HepG2 (cell line): ENCODE results near the gene FAS. TPM values are rescaled to one million over a fixed set of nuclear protein-coding genes. Genes with fewer than 3 reads are reported as not detected.

Source experiments
- ATAC-seq: fragments of 200-7000 bp; cut with Tn5 transposase; 3 replicates; pipeline ENCODE4 v1.9.1; 2020; ENCODE audit warnings: mild to moderate bottlenecking, moderate library complexity
- BruUV-seq: library from RNA; stranded (reverse); fragments of 400-500 nt; replicated peaks from 2 replicates; lab custom pipeline; 2021; lab: Mats Ljungman, UMichigan
- CTCF ChIA-PET: fragments of 300-600 bp; formaldehyde crosslinking; extraction: SDS; loops from one replicate; lab custom pipeline; 2021; ENCODE audit warnings: low total read pairs, inconsistent platforms, low intra/inter-chr PET ratio; lab: Yijun Ruan, JAX
- POLR2A ChIA-PET: fragments of 350-600 bp; sonication (Branson Sonifier 250); formaldehyde crosslinking; loops from one replicate; lab custom pipeline; 2020; ENCODE audit warnings: antibody characterized with exemption, inconsistent platforms; lab: Yijun Ruan, JAX
- DNase-seq: peaks from one replicate; pipeline ENCODE4 v3.0.0-alpha.2; 2015; ENCODE audit warnings: low spot score
- FAIRE-seq: peaks from 3 replicates; lab custom pipeline; 2011; peaks lifted over from hg19 to GRCh38; lab: Jason Lieb, UNC
- H2AFZ ChIP-seq: one replicate; pipeline ENCODE4 v1.6.1; 2011; ENCODE audit warnings: low read length, inconsistent platforms
- H3K27ac ChIP-seq: fragments of 300-600 bp; 3 replicates; pipeline ENCODE4 v1.8.0; 2011; ENCODE audit warnings: mixed run types, mild to moderate bottlenecking, mixed read lengths, low read length, inconsistent platforms; ENCODE audit not compliant: insufficient read depth; ENCODE audit errors: extremely low read length
- H3K27me3 ChIP-seq, 2 experiments: fragments of 200-600 bp in 1 of 2; 2 replicates in 1 of 2; 3 replicates in 1 of 2; pipeline versions ENCODE4 v1.6.0 to v1.8.0; 2011; ENCODE audit warnings: low read length in 2 of 2, mild to moderate bottlenecking in 2 of 2, moderate library complexity in 2 of 2, inconsistent platforms in 1 of 2; ENCODE audit not compliant: insufficient read depth in 2 of 2, control insufficient read depth in 1 of 2
- H3K36me3 ChIP-seq, 2 experiments: fragments of 200-600 bp in 1 of 2; replicated peaks in 1 of 2; 2 replicates in 1 of 2; 3 replicates in 1 of 2; pipeline versions ENCODE4 v1.5.1 to v1.8.0; 2011; ENCODE audit warnings: low read length in 2 of 2, inconsistent platforms in 1 of 2; ENCODE audit not compliant: insufficient read depth in 2 of 2, control insufficient read depth in 1 of 2
- H3K4me1 ChIP-seq: 2 replicates; pipeline ENCODE4 v1.5.1; 2012; ENCODE audit warnings: low read length, inconsistent platforms; ENCODE audit not compliant: insufficient read depth
- H3K4me2 ChIP-seq: 2 replicates; pipeline ENCODE4 v1.6.0; 2011; ENCODE audit warnings: low read depth, low read length, inconsistent platforms
- H3K4me3 ChIP-seq, 3 experiments: fragments of 200-600 bp in 1 of 3; sonication (generic), shearing (Covaris generic) in 1 of 3; replicated peaks in 1 of 3; 2 replicates each; pipeline ENCODE4 v1.5.1; 2011 to 2016; ENCODE audit warnings: low read length in 3 of 3, inconsistent platforms in 2 of 3, low read depth in 2 of 3, mild to moderate bottlenecking in 2 of 3, control low read depth in 1 of 3, mixed read lengths in 1 of 3; ENCODE audit not compliant: insufficient read depth in 1 of 3
- H3K79me2 ChIP-seq: one replicate; pipeline ENCODE4 v1.6.1; 2011; ENCODE audit warnings: low read length, inconsistent platforms; ENCODE audit not compliant: insufficient read depth
- H3K9ac ChIP-seq: 2 replicates; pipeline ENCODE4 v1.6.0; 2011; ENCODE audit warnings: mild to moderate bottlenecking, low read depth, low read length, inconsistent platforms; ENCODE audit not compliant: insufficient read depth
- H3K9me3 ChIP-seq: 2 replicates; pipeline ENCODE4 v1.5.1; 2012; ENCODE audit warnings: mild to moderate bottlenecking, low read length
- H4K20me1 ChIP-seq: 2 replicates; pipeline ENCODE4 v1.6.0; 2011; ENCODE audit warnings: inconsistent platforms, mild to moderate bottlenecking, low read length, moderate library complexity; ENCODE audit not compliant: insufficient read depth
- DPF2 ChIP-seq: sonication (generic); formaldehyde crosslinking; IDR thresholded peaks from 2 replicates; pipeline ENCODE4 v1.4.0; 2020; ENCODE audit warnings: mild to moderate bottlenecking, low read depth, missing genetic modification reagents, borderline replicate concordance
- DR1 ChIP-seq: sonication (generic); formaldehyde crosslinking; IDR thresholded peaks from 2 replicates; pipeline ENCODE4 v1.8.0; 2021; ENCODE audit warnings: mild to moderate bottlenecking, missing genetic modification reagents, inconsistent platforms
- HMG20B ChIP-seq: conservative IDR thresholded peaks from 2 replicates; pipeline ENCODE4 v1.6.1; 2016; ENCODE audit warnings: missing genetic modification reagents, missing compliant biosample characterization
- KDM5B ChIP-seq: sonication (generic); formaldehyde crosslinking; IDR thresholded peaks from 2 replicates; pipeline ENCODE4 v1.4.0; 2020; ENCODE audit warnings: missing genetic modification reagents, mild to moderate bottlenecking, borderline replicate concordance
- KDM6A ChIP-seq: IDR thresholded peaks from 2 replicates; pipeline ENCODE4 v1.6.1; 2016; ENCODE audit warnings: low read depth
- MYC ChIP-seq: sonication (generic); formaldehyde crosslinking; IDR thresholded peaks from 2 replicates; pipeline ENCODE4 v1.9.0; 2021; ENCODE audit warnings: missing genetic modification reagents, borderline replicate concordance
- POLR2AphosphoS2 ChIP-seq: IDR thresholded peaks from 2 replicates; pipeline ENCODE4 v1.6.1; 2011; ENCODE audit warnings: low read depth, low read length, improper control_type of control experiment
- RFXAP ChIP-seq: sonication (generic); formaldehyde crosslinking; IDR thresholded peaks from 2 replicates; pipeline ENCODE4 v1.4.0; 2020; ENCODE audit warnings: missing genetic modification reagents, borderline replicate concordance
- SALL2 ChIP-seq: sonication (generic); formaldehyde crosslinking; IDR thresholded peaks from 2 replicates; pipeline ENCODE4 v1.8.1; 2023; ENCODE audit warnings: mild to moderate bottlenecking, missing genetic modification reagents, inconsistent platforms
- THAP11 ChIP-seq: IDR thresholded peaks from 2 replicates; pipeline ENCODE4 v1.6.1; 2016; ENCODE audit warnings: missing biosample characterization, missing genetic modification reagents
- ZNF20 ChIP-seq: sonication (generic); formaldehyde crosslinking; IDR thresholded peaks from 2 replicates; pipeline ENCODE4 v1.4.0; 2020; ENCODE audit warnings: mild to moderate bottlenecking, moderate library complexity, missing genetic modification reagents
- ZNF274 ChIP-seq: sonication (generic); formaldehyde crosslinking; IDR thresholded peaks from 2 replicates; pipeline ENCODE4 v1.5.1; 2020; ENCODE audit warnings: mild to moderate bottlenecking, missing genetic modification reagents
- ZNF549 ChIP-seq: sonication (generic); formaldehyde crosslinking; IDR thresholded peaks from 2 replicates; pipeline ENCODE4 v1.5.0; 2020; ENCODE audit warnings: missing genetic modification reagents
- ZNF552 ChIP-seq: sonication (generic); formaldehyde crosslinking; IDR thresholded peaks from 2 replicates; pipeline ENCODE4 v1.9.0; 2022; ENCODE audit warnings: missing genetic modification reagents, mild to moderate bottlenecking, borderline replicate concordance
- ZNF703 ChIP-seq: sonication (generic); formaldehyde crosslinking; IDR thresholded peaks from 2 replicates; pipeline ENCODE4 v1.5.1; 2020; ENCODE audit warnings: missing genetic modification reagents, mild to moderate bottlenecking, moderate library complexity, borderline replicate concordance
- ZNF879 ChIP-seq: sonication (generic); formaldehyde crosslinking; IDR thresholded peaks from 2 replicates; pipeline ENCODE4 v1.8.1; 2023; ENCODE audit warnings: missing genetic modification reagents
- WGBS: methylation state at CpG from one replicate; pipeline ENCODE4 v1.1.6; 2017; ENCODE audit warnings: low lambda C conversion rate; 5-methylcytosine and 5-hydroxymethylcytosine counted together
- in situ Hi-C: cut with HindIII; loops from 2 replicates; pipeline ENCODE4 v1.10.0; 2017; ENCODE audit warnings: low pct_unique_long_range_greater_than_20kb; ENCODE audit not compliant: extremely low pct_ligation_motif_present
- intact Hi-C: fragments of 100-400 bp; cut with micrococcal nuclease; formaldehyde crosslinking; loops from one replicate; pipeline ENCODE4 v1.10.0; 2022; ENCODE audit not compliant: unreplicated experiment
- polyA plus RNA-seq, 8 experiments: library from polyadenylated mRNA; depleted of rRNA in 3 of 8; stranded (reverse) in 7 of 8; unstranded in 1 of 8; fragments of >200 nt; fragmentation: Illumina TruSeq in 4 of 8; extraction: Trizol in 4 of 8; gene quantifications; 2 replicates each; pipeline versions ENCODE4 v1.2.1 to v1.2.3, GENCODE V29; 2011 to 2016; ENCODE audit warnings: low read depth in 4 of 8, missing spikeins in 1 of 8, mixed read lengths in 1 of 8; ENCODE audit not compliant: insufficient read depth in 1 of 8
- total RNA-seq, 5 experiments: library from RNA; depleted of rRNA; stranded (reverse); fragments of >200 nt; fragmentation: Illumina TruSeq; extraction: Trizol; gene quantifications; 2 replicates each; pipeline ENCODE4 v1.2.3, GENCODE V29; 2016; ENCODE audit warnings: low read depth in 1 of 5
- TF ChIP-seq, protein P1 (sequence below): sonication (generic); formaldehyde crosslinking; conservative IDR thresholded peaks from 2 replicates; pipeline ENCODE4 v1.8.0; 2022; ENCODE audit warnings: mild to moderate bottlenecking, moderate library complexity, missing genetic modification reagents
- TF ChIP-seq, protein P2 (sequence below): sonication (generic); formaldehyde crosslinking; IDR thresholded peaks from 2 replicates; pipeline ENCODE4 v1.4.0; 2020; ENCODE audit warnings: low read depth, missing genetic modification reagents
- TF ChIP-seq, protein P3 (sequence below): IDR thresholded peaks from 2 replicates; pipeline ENCODE4 v1.6.1; 2016; ENCODE audit warnings: missing genetic modification reagents, missing compliant biosample characterization

FAS gene
- total and polyA plus RNA-seq, 2 of the 13 experiments (the other 11 are each of a cell fraction or from before 2014, with no cell fraction given): 5.9 to 17.9 TPM

DNA sequence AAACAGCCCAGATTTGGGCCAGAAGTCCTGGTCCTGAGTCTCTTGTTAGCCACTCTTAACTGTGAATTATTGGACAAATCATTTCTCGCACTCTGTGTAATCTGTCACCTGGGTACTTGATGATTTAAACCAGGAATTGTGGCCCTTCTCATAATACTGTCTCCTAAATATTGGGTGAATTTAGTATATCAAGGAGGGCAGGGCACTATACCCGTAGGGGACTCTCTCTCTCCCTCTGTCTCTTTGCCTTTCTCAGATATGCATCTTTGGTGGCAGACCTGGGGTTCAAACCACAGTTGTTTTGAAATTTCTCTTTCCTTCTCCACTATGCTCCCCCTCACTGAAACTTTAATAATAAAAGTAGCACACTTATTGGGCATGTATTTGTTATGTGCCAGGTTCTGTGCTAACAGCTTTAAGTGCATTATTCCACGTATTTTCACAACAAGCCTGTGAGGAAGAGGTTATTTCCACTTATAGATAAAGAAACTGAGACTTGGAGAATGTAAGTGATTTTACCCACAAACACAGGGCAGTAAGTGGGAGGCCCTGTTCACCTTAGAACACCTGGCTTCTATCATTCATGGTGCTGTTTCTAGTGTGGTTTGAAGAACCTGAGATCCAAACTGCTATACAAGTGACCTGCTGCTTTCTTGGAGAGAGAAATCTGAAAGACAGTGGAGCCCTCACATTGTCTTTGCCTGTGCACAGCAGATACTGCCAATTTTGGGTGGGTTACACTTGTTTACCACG, 11.8 kb downstream of the FAS start:
- in situ Hi-C loops (no loop called here), intact Hi-C loops (no loop called here)
- BruUV-seq: no TSS peak
- ChIA-PET POLR2A (no interaction called here), CTCF (no interaction called here)
- Histone ChIP-seq H3K27ac (no peak overlapping the region), H3K4me2 (no peak overlapping the region), H2AFZ (no peak overlapping the region), H3K9me3 (no peaks in the 10 kb centered on the region), H3K36me3 (peaks cover 0 to 7% of the 10 kb centered on the region in 2 experiments; a peak in 1 of 5 replicates), H4K20me1 (no peaks in the 10 kb centered on the region), H3K4me3 (no peak overlapping the region), H3K79me2 (no peaks in the 10 kb centered on the region), H3K4me1 (no peaks in the 10 kb centered on the region), H3K27me3 (no peaks in the 10 kb centered on the region), H3K9ac (no peak overlapping the region)
- 93% methylated on average over 4 of the region's 4 CpGs for WGBS
- TF ChIP-seq POLR2AphosphoS2 (no peak), KDM6A (CRISPR knock-in tag) (no peak), ZNF703 (CRISPR knock-in tag) (no peak), RFXAP (CRISPR knock-in tag) (no peak), ZNF274 (no peak), SALL2 (CRISPR knock-in tag) (no peak), ZNF20 (CRISPR knock-in tag) (no peak), KDM5B (no peak), DPF2 (no peak), HMG20B (CRISPR knock-in tag) (no peak), THAP11 (no peak), MYC (CRISPR knock-in tag) (no peak), ZNF879 (CRISPR knock-in tag) (no peak), ZNF552 (CRISPR knock-in tag) (no peak), DR1 (CRISPR knock-in tag) (no peak), ZNF549 (CRISPR knock-in tag) (no peak)
- TF ChIP-seq, protein P1, sequence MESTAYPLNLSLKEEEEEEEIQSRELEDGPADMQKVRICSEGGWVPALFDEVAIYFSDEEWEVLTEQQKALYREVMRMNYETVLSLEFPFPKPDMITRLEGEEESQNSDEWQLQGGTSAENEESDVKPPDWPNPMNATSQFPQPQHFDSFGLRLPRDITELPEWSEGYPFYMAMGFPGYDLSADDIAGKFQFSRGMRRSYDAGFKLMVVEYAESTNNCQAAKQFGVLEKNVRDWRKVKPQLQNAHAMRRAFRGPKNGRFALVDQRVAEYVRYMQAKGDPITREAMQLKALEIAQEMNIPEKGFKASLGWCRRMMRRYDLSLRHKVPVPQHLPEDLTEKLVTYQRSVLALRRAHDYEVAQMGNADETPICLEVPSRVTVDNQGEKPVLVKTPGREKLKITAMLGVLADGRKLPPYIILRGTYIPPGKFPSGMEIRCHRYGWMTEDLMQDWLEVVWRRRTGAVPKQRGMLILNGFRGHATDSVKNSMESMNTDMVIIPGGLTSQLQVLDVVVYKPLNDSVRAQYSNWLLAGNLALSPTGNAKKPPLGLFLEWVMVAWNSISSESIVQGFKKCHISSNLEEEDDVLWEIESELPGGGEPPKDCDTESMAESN: no peak
- TF ChIP-seq, protein P2, sequence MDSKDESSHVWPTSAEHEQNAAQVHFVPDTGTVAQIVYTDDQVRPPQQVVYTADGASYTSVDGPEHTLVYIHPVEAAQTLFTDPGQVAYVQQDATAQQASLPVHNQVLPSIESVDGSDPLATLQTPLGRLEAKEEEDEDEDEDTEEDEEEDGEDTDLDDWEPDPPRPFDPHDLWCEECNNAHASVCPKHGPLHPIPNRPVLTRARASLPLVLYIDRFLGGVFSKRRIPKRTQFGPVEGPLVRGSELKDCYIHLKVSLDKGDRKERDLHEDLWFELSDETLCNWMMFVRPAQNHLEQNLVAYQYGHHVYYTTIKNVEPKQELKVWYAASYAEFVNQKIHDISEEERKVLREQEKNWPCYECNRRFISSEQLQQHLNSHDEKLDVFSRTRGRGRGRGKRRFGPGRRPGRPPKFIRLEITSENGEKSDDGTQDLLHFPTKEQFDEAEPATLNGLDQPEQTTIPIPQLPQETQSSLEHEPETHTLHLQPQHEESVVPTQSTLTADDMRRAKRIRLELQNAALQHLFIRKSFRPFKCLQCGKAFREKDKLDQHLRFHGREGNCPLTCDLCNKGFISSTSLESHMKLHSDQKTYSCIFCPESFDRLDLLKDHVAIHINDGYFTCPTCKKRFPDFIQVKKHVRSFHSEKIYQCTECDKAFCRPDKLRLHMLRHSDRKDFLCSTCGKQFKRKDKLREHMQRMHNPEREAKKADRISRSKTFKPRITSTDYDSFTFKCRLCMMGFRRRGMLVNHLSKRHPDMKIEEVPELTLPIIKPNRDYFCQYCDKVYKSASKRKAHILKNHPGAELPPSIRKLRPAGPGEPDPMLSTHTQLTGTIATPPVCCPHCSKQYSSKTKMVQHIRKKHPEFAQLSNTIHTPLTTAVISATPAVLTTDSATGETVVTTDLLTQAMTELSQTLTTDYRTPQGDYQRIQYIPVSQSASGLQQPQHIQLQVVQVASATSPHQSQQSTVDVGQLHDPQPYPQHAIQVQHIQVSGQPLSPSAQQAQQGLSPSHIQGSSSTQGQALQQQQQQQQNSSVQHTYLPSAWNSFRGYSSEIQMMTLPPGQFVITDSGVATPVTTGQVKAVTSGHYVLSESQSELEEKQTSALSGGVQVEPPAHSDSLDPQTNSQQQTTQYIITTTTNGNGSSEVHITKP (CRISPR knock-in tag): no peak
- TF ChIP-seq, protein P3, sequence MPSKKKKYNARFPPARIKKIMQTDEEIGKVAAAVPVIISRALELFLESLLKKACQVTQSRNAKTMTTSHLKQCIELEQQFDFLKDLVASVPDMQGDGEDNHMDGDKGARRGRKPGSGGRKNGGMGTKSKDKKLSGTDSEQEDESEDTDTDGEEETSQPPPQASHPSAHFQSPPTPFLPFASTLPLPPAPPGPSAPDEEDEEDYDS (CRISPR knock-in tag): no peak
- FAIRE-seq (no peak), DNase-seq (no peak), ATAC-seq (no peak)
